IPS-20b (cell line): Measurements from ENCODE around the gene KDM4B.

Experiments
- H3K27ac ChIP-seq: one replicate; pipeline ENCODE4 v1.5.1; 2013; ENCODE audit warnings: low read length
- H3K27me3 ChIP-seq: 2 replicates; pipeline ENCODE4 v1.6.1; 2013; ENCODE audit warnings: mild to moderate bottlenecking, low read length, inconsistent platforms; ENCODE audit not compliant: insufficient read depth
- H3K36me3 ChIP-seq: 2 replicates; pipeline ENCODE4 v1.6.1; 2013; ENCODE audit warnings: low read depth, mild to moderate bottlenecking, inconsistent platforms, low read length, moderate library complexity; ENCODE audit not compliant: insufficient read depth
- H3K4me1 ChIP-seq: 2 replicates; pipeline ENCODE4 v1.6.1; 2013; ENCODE audit warnings: mild to moderate bottlenecking, control low read depth, inconsistent platforms, low read length, moderate library complexity; ENCODE audit not compliant: insufficient read depth
- H3K4me3 ChIP-seq: 2 replicates; pipeline ENCODE4 v1.5.1; 2013; ENCODE audit warnings: mild to moderate bottlenecking, low read length, inconsistent platforms
- H3K9ac ChIP-seq: 2 replicates; pipeline ENCODE4 v1.6.1; 2013; ENCODE audit warnings: low read depth, mild to moderate bottlenecking, inconsistent platforms, low read length, moderate library complexity
- H3K9me3 ChIP-seq: 2 replicates; pipeline ENCODE4 v1.6.1; 2013; ENCODE audit warnings: mild to moderate bottlenecking, low read depth, low read length, inconsistent platforms; ENCODE audit not compliant: insufficient read depth

The KDM4B gene

GRCh38 chr19:5071579-5071978, 102.7 kb downstream of the KDM4B start:
- H3K27me3 ChIP-seq: no peaks in the 10 kb centered on the region
- peaks cover 11% of the 10 kb centered on the region; the same call in 1 of the 2 replicates for H3K4me1 ChIP-seq
- no peak overlapping the region for H3K9ac ChIP-seq
- H3K4me3 ChIP-seq: no peak overlapping the region
- H3K27ac ChIP-seq: no peak overlapping the region
- no peaks in the 10 kb centered on the region for H3K36me3 ChIP-seq
- no peaks in the 10 kb centered on the region for H3K9me3 ChIP-seq

GRCh38 chr19:5072115-5072514, 103.2 kb downstream of the KDM4B start:
- H3K36me3 ChIP-seq: no peaks in the 10 kb centered on the region
- no peak overlapping the region for H3K9ac ChIP-seq
- no peaks in the 10 kb centered on the region for H3K9me3 ChIP-seq
- H3K4me1 ChIP-seq: peaks cover 11% of the 10 kb centered on the region; the same call in 1 of the 2 replicates
- H3K27me3 ChIP-seq: no peaks in the 10 kb centered on the region
- H3K27ac ChIP-seq: no peak overlapping the region
- H3K4me3 ChIP-seq: no peak overlapping the region

- peaks cover 11% of the 10 kb centered on the region; the same call in 1 of the 2 replicates for H3K4me1 ChIP-seq
- H3K36me3 ChIP-seq: no peaks in the 10 kb centered on the region
- H3K4me3 ChIP-seq: no peak overlapping the region
- H3K9ac ChIP-seq: no peak overlapping the region
- H3K9me3 ChIP-seq: no peaks in the 10 kb centered on the region
- H3K27ac ChIP-seq: no peak overlapping the region
- H3K27me3 ChIP-seq: no peaks in the 10 kb centered on the region
These were observed 104.4 kb downstream of the KDM4B start for GRCh38 chr19:5073153-5073844.

GRCh38 chr19:5074407-5074806, 105.5 kb downstream of the KDM4B start:
- H3K36me3 ChIP-seq: peaks cover 6% of the 10 kb centered on the region
- H3K9me3 ChIP-seq: no peaks in the 10 kb centered on the region
- peaks cover 11% of the 10 kb centered on the region; the same call in 1 of the 2 replicates for H3K4me1 ChIP-seq
- H3K9ac ChIP-seq: no peak overlapping the region; the same call in 1 of the 2 replicates
- H3K4me3 ChIP-seq: no peak overlapping the region
- no peaks in the 10 kb centered on the region for H3K27me3 ChIP-seq
- no peak overlapping the region for H3K27ac ChIP-seq

GRCh38 chr19:5074830-5075394, 106.0 kb downstream of the KDM4B start:
- H3K4me3 ChIP-seq: no peak overlapping the region
- no peak overlapping the region for H3K9ac ChIP-seq
- H3K27ac ChIP-seq: no peak overlapping the region
- peaks cover 11% of the 10 kb centered on the region; the same call in 1 of the 2 replicates for H3K4me1 ChIP-seq
- H3K36me3 ChIP-seq: peaks cover 9% of the 10 kb centered on the region
- H3K9me3 ChIP-seq: no peaks in the 10 kb centered on the region
- H3K27me3 ChIP-seq: no peaks in the 10 kb centered on the region

- peaks cover 16% of the 10 kb centered on the region for H3K36me3 ChIP-seq
- no peak overlapping the region for H3K27ac ChIP-seq
- H3K9ac ChIP-seq: no peak overlapping the region
- H3K9me3 ChIP-seq: no peaks in the 10 kb centered on the region
- no peak overlapping the region for H3K4me3 ChIP-seq
- no peaks in the 10 kb centered on the region for H3K27me3 ChIP-seq
- peaks cover 11% of the 10 kb centered on the region; the same call in 1 of the 2 replicates for H3K4me1 ChIP-seq
These were observed 106.7 kb downstream of the KDM4B start for GRCh38 chr19:5075597-5075996.

- no peaks in the 10 kb centered on the region for H3K9me3 ChIP-seq
- peaks cover 16% of the 10 kb centered on the region for H3K36me3 ChIP-seq
- H3K27me3 ChIP-seq: no peaks in the 10 kb centered on the region
- no peak overlapping the region for H3K9ac ChIP-seq
- H3K4me1 ChIP-seq: peaks cover 11% of the 10 kb centered on the region; the same call in 1 of the 2 replicates
- H3K27ac ChIP-seq: no peak overlapping the region
- no peak overlapping the region for H3K4me3 ChIP-seq
These were observed 107.7 kb downstream of the KDM4B start for GRCh38 chr19:5076440-5077208.

- Histone ChIP-seq H3K4me3 (no peak overlapping the region), H3K4me1 (peaks cover 11% of the 10 kb centered on the region; the same call in 1 of the 2 replicates), H3K36me3 (peaks cover 16% of the 10 kb centered on the region), H3K9me3 (no peaks in the 10 kb centered on the region), H3K27me3 (no peaks in the 10 kb centered on the region), H3K9ac (no peak overlapping the region), H3K27ac (no peak overlapping the region)
These were observed 108.2 kb downstream of the KDM4B start for GRCh38 chr19:5077209-5077515.

GRCh38 chr19:5078182-5078581, 109.3 kb downstream of the KDM4B start:
- Histone ChIP-seq H3K9ac (no peak overlapping the region), H3K36me3 (peaks cover 20% of the 10 kb centered on the region), H3K9me3 (no peaks in the 10 kb centered on the region), H3K27me3 (no peaks in the 10 kb centered on the region), H3K4me3 (no peak overlapping the region), H3K27ac (no peak overlapping the region), H3K4me1 (peaks cover 8% of the 10 kb centered on the region; the same call in 1 of the 2 replicates)

GRCh38 chr19:5078666-5079065, 109.8 kb downstream of the KDM4B start:
- H3K36me3 ChIP-seq: peaks cover 20% of the 10 kb centered on the region
- no peak overlapping the region for H3K27ac ChIP-seq
- no peak overlapping the region for H3K4me3 ChIP-seq
- H3K4me1 ChIP-seq: peaks cover 3% of the 10 kb centered on the region; the same call in 1 of the 2 replicates
- no peaks in the 10 kb centered on the region for H3K9me3 ChIP-seq
- H3K9ac ChIP-seq: no peak overlapping the region
- H3K27me3 ChIP-seq: no peaks in the 10 kb centered on the region

GRCh38 chr19:5079071-5079774, 110.3 kb downstream of the KDM4B start:
- Histone ChIP-seq H3K4me3 (no peak overlapping the region), H3K9ac (no peak overlapping the region), H3K27me3 (no peaks in the 10 kb centered on the region), H3K4me1 (no peaks in the 10 kb centered on the region; the same call in 1 of the 2 replicates), H3K36me3 (peaks cover 20% of the 10 kb centered on the region), H3K9me3 (no peaks in the 10 kb centered on the region), H3K27ac (no peak overlapping the region)
